ENCODE data around the gene GBX2.

GBX2 gene

GRCh38 chr2:236133410-236134012 lies 34.7 kb downstream of the GBX2 start:
- no peak for DNase-seq (ENCODE audit: insufficient read length)
- no peak for FAIRE-seq
- TF ChIP-seq POLR2A (IDR thresholded peaks at IDR 0.05; ENCODE audit: low read depth, low read length) = no peak

DNA sequence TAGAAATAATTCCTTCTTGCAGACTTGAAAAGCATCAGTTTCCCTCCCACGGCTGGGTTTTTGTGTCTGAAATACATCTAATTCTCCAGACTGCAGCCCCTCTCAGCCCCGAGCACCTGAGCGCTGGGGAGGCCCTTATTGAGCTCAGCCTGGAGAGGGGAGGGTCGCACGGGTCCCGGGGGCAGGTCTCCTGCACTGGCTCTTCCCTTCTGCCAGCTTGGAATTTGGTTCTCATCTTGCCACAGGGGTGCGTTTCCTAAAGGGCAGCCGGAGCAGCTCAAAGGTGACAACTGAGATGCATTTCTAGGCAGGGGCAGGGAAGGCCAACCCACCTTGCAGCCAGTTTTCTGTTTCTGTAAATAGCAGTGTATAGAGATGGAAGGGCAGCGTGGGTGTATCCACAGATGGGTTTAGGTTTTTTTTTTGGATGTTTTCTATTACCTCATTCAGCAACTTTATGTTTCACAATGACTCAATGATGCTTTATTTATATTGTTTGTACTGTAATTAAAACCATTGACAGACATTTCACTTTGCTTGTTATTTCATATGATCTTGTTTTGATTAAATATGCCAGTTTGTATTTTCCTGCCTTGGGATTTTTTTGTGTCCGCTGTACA lies 37.0 kb downstream of the GBX2 start:
- FAIRE-seq (no peak), DNase-seq (ENCODE audit: insufficient read length) (no peak)
- TF ChIP-seq TAF1 (IDR thresholded peaks at IDR 0.05; ENCODE audit: borderline replicate concordance, low read depth, low read length) = no peak
- TF ChIP-seq POLR2AphosphoS5 (IDR thresholded peaks at IDR 0.05; ENCODE audit: low read depth, low read length) = no peak
- no peak for TF ChIP-seq POLR2A (IDR thresholded peaks at IDR 0.05; ENCODE audit: low read depth, low read length)

DNA sequence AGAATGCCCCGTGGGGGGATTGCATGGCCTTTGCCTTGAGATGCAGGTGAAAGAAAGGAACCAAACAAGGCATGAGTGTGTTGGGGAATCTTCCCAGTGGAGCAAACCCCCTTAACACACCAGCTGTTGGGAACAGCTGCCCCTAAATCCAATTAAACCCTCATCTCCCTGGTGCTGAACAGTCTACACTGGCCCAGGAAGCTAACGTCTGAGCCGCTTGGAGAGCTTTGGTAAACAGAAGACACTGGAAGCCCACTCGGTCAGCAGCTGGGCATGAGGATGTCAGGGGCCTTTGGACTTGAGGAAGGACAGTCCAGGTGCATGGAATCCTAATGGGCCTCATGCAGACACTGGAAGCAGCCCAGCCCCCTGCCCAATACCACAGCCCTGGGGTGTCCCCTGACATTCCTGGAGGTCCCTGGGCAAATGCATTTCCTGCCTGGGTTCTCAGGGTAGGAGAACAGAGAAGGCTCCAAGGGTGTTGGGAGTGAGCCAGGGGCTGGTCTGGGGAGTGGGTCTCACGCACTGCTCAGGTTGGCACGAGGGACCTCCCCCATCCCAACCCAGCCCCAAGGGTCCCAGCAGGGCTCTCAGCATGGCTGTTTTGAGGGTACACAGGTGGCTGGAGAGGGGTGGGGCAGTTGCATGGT lies 37.7 kb downstream of the GBX2 start:
- DNase-seq (ENCODE audit: insufficient read length) (no peak), FAIRE-seq (no peak)
- TF ChIP-seq POLR2AphosphoS5 (IDR thresholded peaks at IDR 0.05; ENCODE audit: low read depth, low read length) (no peak), POLR2A (IDR thresholded peaks at IDR 0.05; ENCODE audit: low read depth, low read length) (no peak), TAF1 (IDR thresholded peaks at IDR 0.05; ENCODE audit: borderline replicate concordance, low read depth, low read length) (no peak)

DNA sequence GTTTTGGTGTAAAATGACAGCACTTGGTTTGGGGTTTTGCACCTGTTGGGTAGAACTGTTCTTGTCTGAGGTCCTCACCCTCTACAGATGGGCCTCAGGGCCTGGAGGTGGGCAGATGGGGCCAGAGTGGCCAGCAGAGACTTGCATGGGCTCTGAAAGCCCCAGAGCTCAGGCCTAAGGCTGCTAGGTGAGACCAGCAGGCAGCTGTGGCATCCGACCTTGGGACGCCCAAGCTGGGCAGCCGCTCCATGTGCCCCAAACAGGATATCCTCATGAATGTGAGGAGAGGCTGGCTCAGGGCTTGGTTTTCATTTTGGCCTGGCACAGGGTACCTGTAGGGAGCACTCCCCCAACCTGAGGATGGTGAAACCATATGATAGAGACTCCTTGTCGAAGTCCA lies 38.3 kb downstream of the GBX2 start:
- no peak for FAIRE-seq
- no peak for DNase-seq (ENCODE audit: insufficient read length)
- TF ChIP-seq POLR2A (IDR thresholded peaks at IDR 0.05; ENCODE audit: low read depth, low read length) (no peak), POLR2AphosphoS5 (IDR thresholded peaks at IDR 0.05; ENCODE audit: low read depth, low read length) (no peak), TAF1 (IDR thresholded peaks at IDR 0.05; ENCODE audit: borderline replicate concordance, low read depth, low read length) (no peak)

DNA sequence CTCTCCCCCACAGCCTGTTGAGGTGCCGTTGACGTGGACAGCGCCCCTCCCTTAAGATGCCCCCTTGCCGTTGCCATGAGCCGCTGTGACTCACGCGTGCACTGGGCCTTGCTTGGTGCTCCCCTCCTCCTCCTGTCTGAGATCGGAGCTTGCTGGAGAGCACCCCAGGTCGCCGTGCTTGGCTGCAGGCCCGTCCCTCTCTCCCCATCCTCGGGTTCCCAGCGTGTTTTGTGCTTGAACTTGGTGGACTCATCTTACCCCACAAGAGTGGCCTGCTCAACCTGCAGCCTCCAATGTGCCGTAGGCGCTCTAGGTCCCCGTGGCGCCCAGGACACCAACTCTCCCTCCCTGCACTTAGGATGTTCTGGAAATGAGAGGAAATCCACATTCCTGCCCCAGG lies 39.9 kb downstream of the GBX2 start:
- DNase-seq (ENCODE audit: insufficient read length) (no peak), FAIRE-seq (no peak)
- TF ChIP-seq POLR2AphosphoS5 (IDR thresholded peaks at IDR 0.05; ENCODE audit: low read depth, low read length) (no peak), POLR2A (IDR thresholded peaks at IDR 0.05; ENCODE audit: low read depth, low read length) (no peak), TAF1 (IDR thresholded peaks at IDR 0.05; ENCODE audit: borderline replicate concordance, low read depth, low read length) (no peak)

- TF ChIP-seq POLR2A (IDR thresholded peaks at IDR 0.05; ENCODE audit: low read depth, low read length) (no peak), TAF1 (IDR thresholded peaks at IDR 0.05; ENCODE audit: borderline replicate concordance, low read depth, low read length) (no peak), POLR2AphosphoS5 (IDR thresholded peaks at IDR 0.05; ENCODE audit: low read depth, low read length) (no peak)
- FAIRE-seq (no peak), DNase-seq (ENCODE audit: insufficient read length) (no peak)
Observed at GRCh38 chr2:236127010-236127409, 41.2 kb downstream of the GBX2 start.

- no peak for FAIRE-seq
- no peak for TF ChIP-seq POLR2A (IDR thresholded peaks at IDR 0.05; ENCODE audit: low read depth, low read length)
- no peak for TF ChIP-seq TAF1 (IDR thresholded peaks at IDR 0.05; ENCODE audit: borderline replicate concordance, low read depth, low read length)
- TF ChIP-seq POLR2AphosphoS5 (IDR thresholded peaks at IDR 0.05; ENCODE audit: low read depth, low read length) = no peak
- no peak for DNase-seq (ENCODE audit: insufficient read length)
Observed at GRCh38 chr2:236125541-236125940, 42.6 kb downstream of the GBX2 start.

- TF ChIP-seq TAF1 (IDR thresholded peaks at IDR 0.05; ENCODE audit: borderline replicate concordance, low read depth, low read length) = no peak
- no peak for TF ChIP-seq POLR2AphosphoS5 (IDR thresholded peaks at IDR 0.05; ENCODE audit: low read depth, low read length)
- no peak for TF ChIP-seq POLR2A (IDR thresholded peaks at IDR 0.05; ENCODE audit: low read depth, low read length)
- FAIRE-seq = no peak
- no peak for DNase-seq (ENCODE audit: insufficient read length)
Observed at GRCh38 chr2:236124182-236124893, 43.8 kb downstream of the GBX2 start.

- FAIRE-seq (no peak), DNase-seq (ENCODE audit: insufficient read length) (no peak)
- no peak for TF ChIP-seq POLR2AphosphoS5 (IDR thresholded peaks at IDR 0.05; ENCODE audit: low read depth, low read length)
- no peak for TF ChIP-seq TAF1 (IDR thresholded peaks at IDR 0.05; ENCODE audit: borderline replicate concordance, low read depth, low read length)
- TF ChIP-seq POLR2A (IDR thresholded peaks at IDR 0.05; ENCODE audit: low read depth, low read length) = no peak
Observed at GRCh38 chr2:236123716-236124115, 44.5 kb downstream of the GBX2 start.

DNA sequence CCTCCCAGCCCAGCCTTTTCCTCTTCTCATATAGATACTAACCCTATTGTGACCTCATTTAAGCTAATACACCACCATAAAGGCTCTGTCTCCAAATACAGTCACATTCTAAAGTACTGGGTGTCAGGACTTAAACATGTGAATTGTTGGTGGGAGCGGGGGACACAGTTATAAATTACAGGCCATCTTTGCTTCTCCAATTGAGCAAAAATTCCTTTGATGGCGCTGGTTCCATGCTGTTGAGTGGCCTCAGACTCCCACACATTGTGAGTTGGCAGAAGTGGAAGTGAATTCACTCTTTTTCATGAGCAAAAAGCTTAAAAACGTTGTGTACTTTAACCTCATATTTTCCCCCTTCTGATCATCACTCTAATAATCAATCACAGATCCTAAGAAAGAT lies 46.0 kb downstream of the GBX2 start:
- DNase-seq (ENCODE audit: insufficient read length) = no peak
- TF ChIP-seq POLR2AphosphoS5 (IDR thresholded peaks at IDR 0.05; ENCODE audit: low read depth, low read length) = no peak
- TF ChIP-seq POLR2A (IDR thresholded peaks at IDR 0.05; ENCODE audit: low read depth, low read length) = no peak
- no peak for TF ChIP-seq TAF1 (IDR thresholded peaks at IDR 0.05; ENCODE audit: borderline replicate concordance, low read depth, low read length)
- no peak for FAIRE-seq

GRCh38 chr2:236121546-236121945 lies 46.6 kb downstream of the GBX2 start:
- DNase-seq (ENCODE audit: insufficient read length) (no peak), FAIRE-seq (no peak)
- no peak for TF ChIP-seq POLR2A (IDR thresholded peaks at IDR 0.05; ENCODE audit: low read depth, low read length)
- no peak for TF ChIP-seq TAF1 (IDR thresholded peaks at IDR 0.05; ENCODE audit: borderline replicate concordance, low read depth, low read length)
- no peak for TF ChIP-seq POLR2AphosphoS5 (IDR thresholded peaks at IDR 0.05; ENCODE audit: low read depth, low read length)

All from GM12892 (cell line).